Esophagus squamous epithelium (tissue), 4 donors: ENCODE results near the gene FRMD3.

ENCODE experiments used
- POLR2A ChIP-seq, 4 donors: fragments of 450-650 bp; IDR thresholded peaks; one replicate each; pipeline ENCODE4 v1.6.1; 2017; ENCODE audit warnings: antibody characterized with exemption in 4 of 4, mild to moderate bottlenecking in 4 of 4, moderate library complexity in 3 of 4
- TF ChIP-seq, protein P1 (sequence below), 6 experiments: fragments of 450-650 bp in 4 of 6; fragments of 200-600 bp in 2 of 6; sonication (generic) in 2 of 6; IDR thresholded peaks; one replicate each; pipeline ENCODE4 v1.5.1; 2016 to 2019; ENCODE audit warnings: antibody characterized with exemption in 6 of 6, mild to moderate bottlenecking in 4 of 6, moderate library complexity in 4 of 6

DNA sequence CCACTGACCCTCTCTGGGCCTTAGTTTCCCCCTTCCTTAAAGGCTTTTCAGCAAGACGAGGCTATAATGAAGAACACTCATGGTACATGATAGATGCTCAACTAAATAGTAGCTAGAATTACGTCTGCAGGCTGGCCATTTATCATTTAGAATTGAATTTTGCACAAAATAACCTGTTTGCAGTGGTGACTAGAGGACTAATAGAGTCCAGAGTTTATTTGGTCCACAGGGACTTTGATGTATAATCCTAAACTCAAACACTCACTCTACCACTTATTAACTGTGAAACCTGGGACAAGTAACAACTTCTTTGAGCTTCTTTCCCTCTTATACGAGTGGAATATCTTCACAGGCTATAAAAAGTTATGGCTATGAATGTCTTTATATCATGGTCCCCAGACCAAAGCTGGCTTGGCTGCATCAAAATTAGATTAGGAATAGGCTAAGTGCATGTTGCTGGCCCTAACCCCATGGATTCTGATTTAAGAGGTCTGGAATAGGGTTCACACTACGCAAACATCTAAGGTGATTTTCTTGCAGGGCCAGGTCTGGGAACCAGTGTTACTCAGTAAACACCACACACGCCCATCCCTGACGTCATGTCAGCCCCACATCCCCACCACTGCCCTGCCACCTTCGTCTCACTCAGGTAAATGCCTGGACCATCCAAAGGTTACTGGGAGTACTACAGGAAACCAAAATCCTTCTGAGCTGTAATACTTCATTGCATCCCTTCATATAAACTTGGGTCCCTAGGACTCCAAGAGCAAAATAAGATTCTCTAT is 150.6 kb downstream of the FRMD3 start:
- no peak for TF ChIP-seq POLR2A (IDR thresholded peaks at IDR 0.05)
- TF ChIP-seq, protein P1, sequence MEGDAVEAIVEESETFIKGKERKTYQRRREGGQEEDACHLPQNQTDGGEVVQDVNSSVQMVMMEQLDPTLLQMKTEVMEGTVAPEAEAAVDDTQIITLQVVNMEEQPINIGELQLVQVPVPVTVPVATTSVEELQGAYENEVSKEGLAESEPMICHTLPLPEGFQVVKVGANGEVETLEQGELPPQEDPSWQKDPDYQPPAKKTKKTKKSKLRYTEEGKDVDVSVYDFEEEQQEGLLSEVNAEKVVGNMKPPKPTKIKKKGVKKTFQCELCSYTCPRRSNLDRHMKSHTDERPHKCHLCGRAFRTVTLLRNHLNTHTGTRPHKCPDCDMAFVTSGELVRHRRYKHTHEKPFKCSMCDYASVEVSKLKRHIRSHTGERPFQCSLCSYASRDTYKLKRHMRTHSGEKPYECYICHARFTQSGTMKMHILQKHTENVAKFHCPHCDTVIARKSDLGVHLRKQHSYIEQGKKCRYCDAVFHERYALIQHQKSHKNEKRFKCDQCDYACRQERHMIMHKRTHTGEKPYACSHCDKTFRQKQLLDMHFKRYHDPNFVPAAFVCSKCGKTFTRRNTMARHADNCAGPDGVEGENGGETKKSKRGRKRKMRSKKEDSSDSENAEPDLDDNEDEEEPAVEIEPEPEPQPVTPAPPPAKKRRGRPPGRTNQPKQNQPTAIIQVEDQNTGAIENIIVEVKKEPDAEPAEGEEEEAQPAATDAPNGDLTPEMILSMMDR (IDR thresholded peaks at IDR 0.05): no peak
